ENCODE data around the gene SPAG4.

DNA sequence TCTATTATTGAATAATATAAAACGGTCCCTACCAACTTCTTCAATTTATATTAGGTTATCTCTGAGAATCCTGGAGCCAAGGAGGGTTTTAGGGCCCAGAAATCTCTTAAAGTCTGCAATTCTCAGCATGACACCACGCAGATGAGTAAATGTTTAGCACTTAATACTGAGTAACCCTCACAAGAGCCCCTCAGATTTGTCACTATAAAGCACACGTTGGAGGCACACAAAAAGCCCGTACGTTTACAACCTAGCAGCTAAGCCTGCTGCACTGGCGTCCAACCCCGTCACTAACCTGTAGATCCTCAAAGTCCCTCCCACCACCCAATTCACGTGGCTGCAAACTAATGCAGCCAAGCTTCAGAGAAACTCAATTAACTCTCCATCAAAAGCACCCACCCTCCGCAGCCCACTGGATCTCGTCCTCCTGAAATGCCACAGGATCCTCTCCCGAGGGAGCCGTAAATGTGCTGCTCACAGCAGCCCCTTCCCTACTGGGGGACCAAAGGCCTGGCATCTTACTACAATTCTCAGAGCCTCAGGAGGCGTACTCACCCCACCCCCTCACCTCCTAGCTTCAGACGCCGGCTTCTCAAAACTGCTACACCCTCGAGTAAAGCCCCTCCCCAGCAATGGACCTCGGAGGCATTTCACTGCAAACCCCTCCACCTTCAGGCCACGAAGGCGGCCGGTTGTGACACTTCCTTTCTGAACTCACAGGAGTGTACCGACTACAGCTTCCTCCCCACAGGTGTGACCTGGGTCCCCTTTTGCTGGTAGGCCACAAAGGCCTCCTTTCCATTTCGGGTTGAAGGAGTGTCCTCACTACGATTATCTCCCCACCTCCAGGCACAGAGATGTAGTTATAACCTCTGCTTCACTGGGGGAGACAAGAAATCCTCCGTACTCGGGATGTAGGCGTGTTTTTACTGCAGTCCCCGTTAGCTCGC lies 48.2 kb downstream of the SPAG4 start:
- TF ChIP-seq, protein P1, sequence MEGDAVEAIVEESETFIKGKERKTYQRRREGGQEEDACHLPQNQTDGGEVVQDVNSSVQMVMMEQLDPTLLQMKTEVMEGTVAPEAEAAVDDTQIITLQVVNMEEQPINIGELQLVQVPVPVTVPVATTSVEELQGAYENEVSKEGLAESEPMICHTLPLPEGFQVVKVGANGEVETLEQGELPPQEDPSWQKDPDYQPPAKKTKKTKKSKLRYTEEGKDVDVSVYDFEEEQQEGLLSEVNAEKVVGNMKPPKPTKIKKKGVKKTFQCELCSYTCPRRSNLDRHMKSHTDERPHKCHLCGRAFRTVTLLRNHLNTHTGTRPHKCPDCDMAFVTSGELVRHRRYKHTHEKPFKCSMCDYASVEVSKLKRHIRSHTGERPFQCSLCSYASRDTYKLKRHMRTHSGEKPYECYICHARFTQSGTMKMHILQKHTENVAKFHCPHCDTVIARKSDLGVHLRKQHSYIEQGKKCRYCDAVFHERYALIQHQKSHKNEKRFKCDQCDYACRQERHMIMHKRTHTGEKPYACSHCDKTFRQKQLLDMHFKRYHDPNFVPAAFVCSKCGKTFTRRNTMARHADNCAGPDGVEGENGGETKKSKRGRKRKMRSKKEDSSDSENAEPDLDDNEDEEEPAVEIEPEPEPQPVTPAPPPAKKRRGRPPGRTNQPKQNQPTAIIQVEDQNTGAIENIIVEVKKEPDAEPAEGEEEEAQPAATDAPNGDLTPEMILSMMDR (IDR thresholded peaks at IDR 0.05): no peak
- no peak for TF ChIP-seq ZFX (IDR thresholded peaks at IDR 0.05; ENCODE audit: borderline replicate concordance)
